22Rv1 (cell line): ENCODE results near the gene PCDHB10.
"Not testable (repeated sequence)": the region's sequence is repeated elsewhere in the genome, so short reads cannot be mapped to it uniquely, and the experiment has no call there.

Experiments used
- ZFX ChIP-seq: fragments of 450-650 bp; IDR thresholded peaks from 2 replicates; pipeline ENCODE4 v1.6.1; 2017; ENCODE audit warnings: antibody characterized with exemption, borderline replicate concordance
- TF ChIP-seq, protein P1 (sequence below): fragments of 450-650 bp; IDR thresholded peaks from 2 replicates; pipeline ENCODE4 v1.5.1; 2017; ENCODE audit warnings: mild to moderate bottlenecking

DNA sequence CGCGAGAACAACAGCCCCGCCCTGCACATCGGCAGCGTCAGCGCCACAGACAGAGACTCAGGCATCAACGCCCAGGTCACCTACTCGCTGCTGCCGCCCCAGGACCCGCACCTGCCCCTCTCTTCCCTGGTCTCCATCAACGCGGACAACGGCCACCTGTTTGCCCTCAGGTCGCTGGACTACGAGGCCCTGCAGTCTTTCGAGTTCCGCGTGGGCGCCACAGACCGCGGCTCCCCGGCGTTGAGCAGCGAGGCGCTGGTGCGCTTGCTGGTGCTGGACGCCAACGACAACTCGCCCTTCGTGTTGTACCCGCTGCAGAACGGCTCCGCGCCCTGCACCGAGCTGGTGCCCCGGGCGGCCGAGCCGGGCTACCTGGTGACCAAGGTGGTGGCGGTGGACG is 40.5 kb upstream of the PCDHB10 start:
- TF ChIP-seq, protein P1, sequence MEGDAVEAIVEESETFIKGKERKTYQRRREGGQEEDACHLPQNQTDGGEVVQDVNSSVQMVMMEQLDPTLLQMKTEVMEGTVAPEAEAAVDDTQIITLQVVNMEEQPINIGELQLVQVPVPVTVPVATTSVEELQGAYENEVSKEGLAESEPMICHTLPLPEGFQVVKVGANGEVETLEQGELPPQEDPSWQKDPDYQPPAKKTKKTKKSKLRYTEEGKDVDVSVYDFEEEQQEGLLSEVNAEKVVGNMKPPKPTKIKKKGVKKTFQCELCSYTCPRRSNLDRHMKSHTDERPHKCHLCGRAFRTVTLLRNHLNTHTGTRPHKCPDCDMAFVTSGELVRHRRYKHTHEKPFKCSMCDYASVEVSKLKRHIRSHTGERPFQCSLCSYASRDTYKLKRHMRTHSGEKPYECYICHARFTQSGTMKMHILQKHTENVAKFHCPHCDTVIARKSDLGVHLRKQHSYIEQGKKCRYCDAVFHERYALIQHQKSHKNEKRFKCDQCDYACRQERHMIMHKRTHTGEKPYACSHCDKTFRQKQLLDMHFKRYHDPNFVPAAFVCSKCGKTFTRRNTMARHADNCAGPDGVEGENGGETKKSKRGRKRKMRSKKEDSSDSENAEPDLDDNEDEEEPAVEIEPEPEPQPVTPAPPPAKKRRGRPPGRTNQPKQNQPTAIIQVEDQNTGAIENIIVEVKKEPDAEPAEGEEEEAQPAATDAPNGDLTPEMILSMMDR = not testable (repeated sequence)
- TF ChIP-seq ZFX = not testable (repeated sequence)
